Activated gamma-delta T cell treated with Interleukin-2 at 50 U/mL for 16 hours (primary cell): ENCODE data around the gene FUT3.
"Not testable (repeated sequence)": the region's sequence is repeated elsewhere in the genome, so short reads cannot be mapped to it uniquely, and the experiment has no call there.

ENCODE experiments used
- DNase-seq: peaks from one replicate; pipeline ENCODE4 v3.0.0-alpha.2; 2020

The FUT3 gene

DNA sequence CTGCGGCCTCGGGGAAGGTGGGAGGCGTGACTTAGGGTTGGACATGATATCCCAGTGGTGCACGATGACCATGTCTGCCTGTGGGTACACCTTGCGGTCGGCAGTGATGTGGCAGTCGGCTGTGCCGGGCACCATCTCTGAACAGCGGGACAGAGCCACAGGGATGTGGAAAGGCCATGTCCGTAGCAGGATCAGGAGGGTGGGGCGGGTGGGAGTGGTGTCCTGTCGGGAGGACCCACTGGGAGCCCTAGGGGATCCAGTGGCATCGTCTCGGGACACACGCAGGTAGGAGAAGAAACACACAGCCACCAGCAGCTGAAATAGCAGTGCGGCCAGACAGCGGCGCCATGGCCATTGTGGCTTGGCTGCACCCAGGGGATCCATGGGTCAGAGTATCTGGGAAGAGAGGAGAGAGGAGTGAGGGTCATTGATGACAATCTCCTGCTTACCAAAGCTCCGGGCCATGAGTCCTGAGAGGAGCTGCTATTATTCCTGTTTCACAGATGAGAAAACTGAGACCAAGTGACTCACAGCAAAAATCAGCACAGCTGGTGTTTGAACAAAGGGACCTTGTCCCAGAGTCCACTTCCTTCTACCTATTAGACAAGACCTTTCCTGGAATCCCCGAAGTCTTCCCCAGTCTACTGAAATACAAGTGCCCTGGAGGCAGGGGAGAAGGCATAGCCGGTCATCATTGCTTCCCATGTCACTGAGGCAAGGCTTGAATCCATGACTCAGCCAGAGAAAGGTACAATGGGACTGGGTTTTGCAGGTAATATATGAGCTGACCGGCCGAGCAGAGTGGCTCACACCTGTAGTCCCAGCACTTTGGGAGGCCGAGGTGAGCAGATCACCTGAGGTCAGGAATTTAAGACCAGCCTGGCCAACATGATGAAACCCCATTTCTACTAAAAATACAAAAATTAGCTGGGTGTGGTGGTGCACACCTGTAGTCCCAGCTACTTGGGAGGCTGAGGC is 6.5 kb downstream of the FUT3 start:
- DNase-seq = no peak

DNA sequence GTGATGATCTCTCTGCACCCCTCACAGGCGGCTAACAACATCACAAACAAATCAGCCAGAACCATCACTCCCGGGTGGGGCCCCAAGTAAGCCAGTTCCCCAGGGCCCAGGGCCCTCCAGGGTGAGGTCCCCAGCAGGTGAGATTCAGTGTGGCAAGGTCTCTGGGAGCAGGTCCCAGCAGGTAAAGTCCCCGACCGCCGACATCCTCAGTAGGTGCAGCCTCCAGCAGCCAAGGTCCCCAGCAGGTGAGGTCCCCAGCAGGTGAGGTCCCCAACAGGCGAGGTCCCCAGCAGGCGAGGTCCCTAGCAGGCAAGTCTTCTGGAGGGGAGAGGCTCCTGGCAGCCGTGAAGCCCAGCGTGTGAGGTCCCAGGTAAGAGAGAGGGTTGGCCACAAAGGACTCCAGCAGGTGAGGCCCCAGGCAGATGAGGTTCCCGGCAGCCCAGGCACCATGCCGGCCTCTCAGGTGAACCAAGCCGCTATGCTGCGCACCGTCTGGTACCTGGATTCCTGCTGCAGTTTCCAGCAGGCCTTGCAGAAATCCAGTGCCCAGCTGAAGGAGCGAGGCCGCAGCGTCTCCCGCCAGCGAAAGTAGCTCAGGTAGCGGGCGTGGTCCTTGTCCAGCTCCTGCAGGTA is 7.8 kb downstream of the FUT3 start:
- DNase-seq = no peak

DNA sequence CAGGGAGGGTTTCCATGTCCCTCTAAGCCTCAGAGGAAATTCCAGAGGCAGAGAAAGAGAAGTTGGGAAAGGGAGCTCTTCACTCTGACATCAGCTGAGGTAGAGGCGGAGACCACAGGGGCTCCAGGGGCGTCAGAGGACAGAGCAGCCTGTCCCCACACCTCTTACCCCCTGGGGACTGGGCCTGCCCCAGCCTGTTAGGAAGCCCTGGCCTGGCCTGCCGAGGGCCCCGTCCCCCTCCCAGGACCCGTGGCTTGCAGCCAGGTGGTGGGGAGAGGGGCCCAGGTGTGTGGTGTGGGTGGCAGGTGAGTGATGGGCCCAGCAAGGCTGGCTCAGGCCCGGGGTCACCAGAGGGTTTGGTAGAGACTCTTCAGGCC is 9.5 kb downstream of the FUT3 start:
- not testable (repeated sequence) for DNase-seq

DNA sequence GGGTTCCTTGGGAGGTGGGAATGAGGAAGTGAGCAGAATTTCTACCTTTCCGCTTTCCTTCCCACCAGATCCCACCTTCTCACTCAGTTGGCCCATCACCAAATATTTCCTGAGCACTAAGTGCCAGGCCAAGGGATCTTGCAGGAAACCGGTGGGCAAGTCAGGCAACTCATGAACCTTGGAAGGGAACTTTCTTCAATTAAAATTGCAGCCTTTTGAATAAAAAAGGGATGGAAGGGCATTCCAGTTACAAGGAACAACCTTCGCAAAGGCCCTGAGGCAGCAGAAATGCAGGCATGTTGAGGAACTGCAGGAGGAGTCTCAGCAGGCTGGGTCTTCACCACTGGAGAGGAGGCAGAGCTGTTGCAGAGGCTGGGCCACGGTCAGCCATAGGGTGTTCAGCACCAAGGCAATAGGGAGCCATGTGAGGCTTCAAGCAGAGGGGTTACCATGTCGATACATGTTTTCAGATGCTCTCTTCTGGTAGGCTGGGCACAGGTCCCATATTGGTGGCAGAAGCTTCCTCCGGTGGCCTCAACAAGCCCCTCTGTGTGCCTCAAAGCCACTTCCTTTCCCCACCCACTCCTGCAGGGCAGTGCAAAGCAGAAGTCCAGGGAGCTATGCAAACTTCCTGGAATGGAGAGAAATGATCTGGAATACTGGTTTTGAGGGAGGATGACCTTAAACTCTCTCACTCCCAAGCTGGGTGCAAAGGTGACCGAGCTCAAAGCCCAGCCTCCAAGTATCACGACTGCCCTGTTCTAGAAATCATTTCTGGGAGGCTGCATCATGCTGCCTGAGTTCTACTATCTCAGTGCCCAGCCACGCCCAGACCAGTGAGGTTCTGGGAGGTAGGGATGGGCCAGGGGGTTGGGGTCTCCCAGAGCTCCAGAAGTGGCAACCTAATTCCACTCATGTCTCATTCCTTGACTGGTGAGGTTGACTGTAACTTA is 11.9 kb downstream of the FUT3 start, which contains the start of gene FUT6:
FUT6 (minus strand) TSS at position 638 of the 953 bp plus-strand sequence. CDS start 7,135 bp downstream, outside the sequence.
- DNase-seq = no peak

DNA sequence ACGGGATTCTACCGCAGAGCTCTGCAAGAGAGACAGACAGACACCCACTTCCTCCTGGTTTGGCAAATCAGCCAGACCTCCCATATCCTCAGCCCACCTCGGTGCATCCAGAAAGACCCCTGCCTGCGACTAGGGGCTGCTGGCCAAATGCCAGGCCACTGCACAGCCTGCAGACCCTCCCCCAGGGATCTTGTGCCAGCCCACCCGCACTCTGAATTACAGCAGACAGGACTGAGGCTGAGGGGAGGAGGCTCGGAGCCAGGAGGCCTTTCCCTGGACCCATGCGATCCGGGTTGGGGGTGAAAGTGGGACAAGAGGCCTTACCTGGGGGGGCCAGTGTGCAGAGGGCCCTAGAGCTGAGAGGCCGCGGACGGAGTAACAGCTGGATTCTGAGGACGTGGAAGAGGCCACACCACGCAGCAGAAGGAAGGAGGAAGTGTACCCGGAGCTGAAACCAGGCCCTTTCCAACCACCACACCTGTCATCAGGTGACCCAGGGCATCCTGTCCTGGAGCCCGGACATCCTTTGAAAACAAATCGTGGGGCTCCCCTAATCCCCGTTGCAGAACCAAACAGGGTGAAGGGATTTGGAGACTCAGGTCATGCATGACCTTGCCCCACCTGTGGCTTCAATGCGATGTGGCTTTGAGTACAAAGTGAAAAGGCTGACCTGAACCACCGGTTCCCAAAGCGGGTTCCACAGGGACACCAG is 12.7 kb downstream of the FUT3 start:
- no peak for DNase-seq

DNA sequence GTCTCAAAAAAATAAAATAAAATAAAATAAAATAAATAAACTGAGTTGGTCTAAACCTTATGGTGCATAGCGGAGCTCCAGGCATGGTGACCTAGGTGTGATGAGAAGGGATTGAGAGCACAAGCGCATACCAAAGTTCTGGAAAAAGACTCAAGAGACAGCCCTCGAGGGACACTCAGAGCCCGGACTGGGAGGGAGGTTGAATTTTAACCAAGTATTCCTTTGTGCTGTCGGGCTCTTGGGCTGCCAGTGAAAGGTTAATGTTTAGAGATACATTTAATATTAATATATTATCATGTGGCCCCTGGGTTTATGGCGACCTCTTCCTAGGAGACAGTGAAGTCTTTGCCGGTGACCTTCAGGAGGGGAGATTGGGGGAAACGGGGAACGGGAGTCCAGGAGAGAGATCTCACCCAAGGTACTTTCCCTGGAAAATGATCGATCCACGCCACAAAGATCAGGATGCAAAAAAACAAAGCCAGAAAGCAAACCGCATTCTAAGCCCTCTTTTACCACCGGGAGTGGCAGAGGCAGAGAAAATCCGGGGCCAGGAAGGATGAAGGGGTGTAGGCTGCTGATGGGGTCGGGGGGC is 13.4 kb downstream of the FUT3 start:
- no peak for DNase-seq

DNA sequence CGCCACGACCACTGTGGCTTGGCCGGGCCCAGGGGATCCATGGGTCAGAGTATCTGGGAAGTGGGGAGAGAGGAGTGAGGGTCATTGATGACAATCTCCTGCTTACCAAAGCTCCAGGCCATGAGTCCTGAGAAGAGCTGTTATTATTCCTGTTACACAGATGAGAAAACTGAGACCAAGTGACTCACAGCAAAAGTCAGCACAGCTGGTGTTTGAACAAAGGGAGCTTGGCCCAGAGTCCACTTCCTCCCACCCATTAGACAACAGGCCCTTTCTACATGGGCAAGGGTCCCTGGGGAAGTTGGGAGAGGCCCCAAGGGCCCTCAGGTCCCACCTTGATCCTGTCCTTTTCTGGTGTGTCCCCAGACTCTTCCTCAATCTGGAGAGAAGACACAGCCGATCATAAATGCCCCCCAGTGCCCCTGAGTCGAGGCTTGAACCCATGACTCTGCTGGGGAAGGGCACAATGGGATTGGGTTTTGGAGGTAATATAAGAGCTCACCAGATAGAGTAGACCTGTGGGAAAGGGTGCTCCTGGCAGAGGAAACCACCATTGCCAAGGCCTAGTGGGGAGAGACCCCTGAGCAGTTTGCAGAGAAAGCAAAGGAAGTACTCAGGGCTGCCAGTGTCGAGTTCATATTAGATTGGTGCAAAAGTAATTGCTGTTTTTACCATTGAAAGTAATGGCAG is 18.6 kb downstream of the FUT3 start:
- DNase-seq = no peak

DNA sequence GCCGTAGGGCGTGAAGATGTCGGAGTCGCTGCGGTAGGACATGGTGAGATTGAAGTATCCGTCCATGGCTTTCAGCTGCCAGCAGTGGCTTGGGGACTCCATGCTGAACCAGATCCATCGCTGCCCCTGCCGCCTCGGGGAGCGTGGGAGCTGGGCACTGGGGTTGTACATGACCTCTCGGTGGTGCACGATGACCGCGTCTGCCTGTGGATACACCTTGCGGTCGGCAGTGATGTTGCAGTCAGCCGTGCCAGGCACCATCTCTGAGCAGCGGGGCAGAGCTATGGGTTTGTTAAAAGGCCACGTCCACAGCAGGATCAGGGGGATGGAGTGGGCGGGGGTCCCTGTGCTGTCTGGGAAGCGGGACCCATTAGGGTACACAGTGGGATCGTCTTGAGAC is 19.2 kb downstream of the FUT3 start:
- DNase-seq = no peak

DNA sequence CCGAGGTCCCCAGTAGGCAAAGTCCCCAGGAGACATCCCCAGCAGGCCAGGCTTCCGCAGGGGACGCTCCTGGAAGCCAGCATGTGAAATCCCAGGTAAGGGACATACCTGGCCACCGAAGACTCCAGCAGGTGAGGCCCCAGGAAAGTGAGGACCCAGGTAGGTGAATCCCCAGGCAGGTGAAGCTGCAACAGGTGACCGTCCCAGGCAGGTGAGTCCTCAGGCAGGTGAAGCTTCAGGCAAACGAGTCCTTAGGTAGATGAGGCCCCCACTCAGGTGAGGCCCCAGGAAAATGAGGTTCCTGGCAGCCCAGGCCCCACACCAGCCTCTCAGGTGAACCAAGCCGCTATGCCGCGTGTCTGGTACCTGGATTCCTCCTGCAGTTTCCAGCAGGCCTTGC is 20.1 kb downstream of the FUT3 start:
- DNase-seq = no peak

DNA sequence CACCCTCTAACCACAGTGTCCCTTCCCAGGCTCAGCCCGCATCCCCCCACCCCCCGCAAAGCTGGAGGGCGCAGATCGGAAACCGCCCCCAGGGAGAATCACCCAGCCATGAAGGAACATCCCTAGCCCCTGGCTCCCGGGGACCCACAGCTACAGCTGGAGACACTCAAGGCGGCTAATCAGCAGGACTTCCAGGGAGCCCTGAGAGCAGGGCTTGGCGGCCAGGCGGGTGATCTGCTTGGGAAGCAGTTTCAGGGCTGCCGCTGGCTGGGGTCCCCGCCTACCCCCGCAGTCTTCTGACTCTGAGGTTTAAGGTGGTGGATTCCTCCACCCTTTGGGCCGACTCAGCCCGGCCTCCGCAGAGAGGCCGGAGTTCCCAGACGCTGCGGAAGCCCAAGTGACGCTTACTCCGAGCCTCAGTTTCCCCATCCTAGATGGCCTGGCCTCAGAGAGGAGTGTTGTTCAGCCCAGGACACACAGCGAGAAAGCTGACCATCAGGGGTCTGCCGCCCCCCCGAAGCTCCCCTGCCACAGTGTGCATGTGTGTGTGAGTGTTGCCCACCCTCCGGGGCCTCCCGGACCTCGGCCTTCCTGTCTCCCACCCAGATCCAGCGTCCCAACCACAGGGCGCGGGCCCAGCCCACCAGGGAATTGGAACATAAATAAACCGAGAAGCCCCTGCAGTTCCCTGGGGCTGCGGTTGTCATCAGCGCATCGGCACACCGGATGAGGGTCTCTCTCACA is 21.5 kb downstream of the FUT3 start:
- no peak for DNase-seq

DNA sequence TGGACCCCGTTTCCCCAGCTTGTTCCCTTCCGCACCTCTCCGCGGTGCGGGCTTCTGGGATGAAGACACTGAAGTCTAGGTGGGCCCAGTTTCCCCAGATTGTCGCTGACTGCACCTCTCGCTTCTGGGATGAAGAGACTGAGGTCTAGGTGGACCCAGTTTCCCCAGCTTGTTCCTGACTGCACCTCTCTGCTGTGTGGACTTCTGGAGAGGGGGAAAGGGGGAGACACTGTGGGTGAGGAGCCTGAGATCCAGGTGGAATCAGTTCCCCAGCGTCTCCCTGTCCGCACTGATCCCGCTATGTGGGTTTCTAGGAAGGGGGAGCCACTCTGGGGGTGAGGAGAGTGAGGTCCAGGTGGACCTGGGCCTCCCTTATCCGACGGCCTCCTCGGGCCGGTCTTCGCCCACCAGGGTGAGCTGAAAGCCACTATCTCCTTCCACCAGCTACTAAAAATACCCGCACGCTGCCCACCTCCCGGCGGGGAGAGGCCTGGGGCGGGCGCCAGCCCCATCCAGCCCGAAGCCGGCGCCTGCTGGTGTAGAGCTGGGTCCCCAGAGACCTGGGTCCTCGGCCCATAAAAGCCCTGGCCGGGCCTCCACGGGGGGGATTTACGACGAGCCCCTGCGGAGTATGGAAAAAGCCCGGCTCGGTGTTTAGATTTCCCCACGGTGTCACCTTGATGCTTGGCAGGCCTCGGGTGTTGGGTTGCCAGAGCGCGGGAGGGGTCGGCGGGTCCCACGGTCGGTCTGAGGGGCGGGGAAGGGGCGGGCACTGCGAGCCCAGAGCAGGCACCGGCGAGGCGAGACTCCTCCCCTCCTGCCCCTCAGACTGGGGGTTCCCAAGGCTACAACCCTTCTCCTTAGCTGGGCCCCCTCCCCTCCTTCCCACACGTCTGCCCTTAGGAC is 22.3 kb downstream of the FUT3 start:
- DNase-seq = peak; percentile 24

DNA sequence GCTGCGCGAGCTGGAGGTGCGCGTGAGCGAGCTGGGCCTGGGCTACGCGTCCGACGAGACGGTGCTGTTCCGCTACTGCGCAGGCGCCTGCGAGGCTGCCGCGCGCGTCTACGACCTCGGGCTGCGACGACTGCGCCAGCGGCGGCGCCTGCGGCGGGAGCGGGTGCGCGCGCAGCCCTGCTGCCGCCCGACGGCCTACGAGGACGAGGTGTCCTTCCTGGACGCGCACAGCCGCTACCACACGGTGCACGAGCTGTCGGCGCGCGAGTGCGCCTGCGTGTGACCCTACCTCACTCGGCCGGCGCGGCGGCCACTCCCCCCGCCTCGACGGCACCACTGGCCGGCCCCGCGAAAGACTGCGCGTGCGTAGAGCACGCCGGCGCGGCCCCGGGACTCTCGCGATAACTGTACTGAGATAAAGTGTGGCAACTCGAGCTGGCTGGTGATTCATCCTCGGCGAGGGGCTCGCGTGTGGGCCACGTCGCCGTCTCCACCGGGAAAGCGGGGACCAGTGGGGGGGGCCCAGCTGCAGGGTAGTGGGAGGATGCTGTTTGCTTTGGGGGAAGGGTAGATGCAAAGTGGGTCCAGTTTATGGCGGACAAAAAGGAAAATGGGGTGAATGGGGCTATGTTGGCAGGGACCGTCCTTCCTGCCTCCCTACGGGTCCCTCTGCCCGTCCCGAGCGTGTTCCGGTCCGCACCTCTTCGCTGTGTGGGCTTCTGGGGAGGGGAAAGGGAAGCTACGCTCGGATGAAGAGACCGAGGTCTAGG is 23.2 kb downstream of the FUT3 start:
- peak; percentile 95 for DNase-seq

DNA sequence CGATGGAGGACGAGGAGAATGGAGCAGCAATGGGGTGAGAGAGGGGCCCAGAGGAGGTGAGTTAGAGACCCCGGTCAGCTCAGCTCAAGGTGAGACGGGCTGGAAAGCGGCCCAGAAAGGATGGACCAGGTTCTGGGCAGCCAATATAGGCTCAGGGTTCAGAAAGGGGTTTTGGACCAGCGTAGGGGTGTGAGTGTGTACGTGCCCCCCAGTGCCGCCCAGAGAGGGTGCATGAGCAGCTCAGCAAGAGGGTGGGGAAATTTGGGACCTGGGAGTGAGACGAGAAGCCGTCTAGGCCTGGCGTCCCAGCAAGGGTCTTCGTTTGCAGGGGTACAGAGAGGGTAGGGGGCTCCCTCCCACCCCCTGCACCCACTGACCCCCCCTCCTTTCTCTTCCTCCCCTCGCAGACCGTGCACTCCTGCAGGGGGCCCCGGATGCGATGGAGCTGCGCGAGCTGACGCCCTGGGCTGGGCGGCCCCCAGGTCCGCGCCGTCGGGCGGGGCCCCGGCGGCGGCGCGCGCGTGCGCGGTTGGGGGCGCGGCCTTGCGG is 23.8 kb downstream of the FUT3 start:
- DNase-seq = no peak

DNA sequence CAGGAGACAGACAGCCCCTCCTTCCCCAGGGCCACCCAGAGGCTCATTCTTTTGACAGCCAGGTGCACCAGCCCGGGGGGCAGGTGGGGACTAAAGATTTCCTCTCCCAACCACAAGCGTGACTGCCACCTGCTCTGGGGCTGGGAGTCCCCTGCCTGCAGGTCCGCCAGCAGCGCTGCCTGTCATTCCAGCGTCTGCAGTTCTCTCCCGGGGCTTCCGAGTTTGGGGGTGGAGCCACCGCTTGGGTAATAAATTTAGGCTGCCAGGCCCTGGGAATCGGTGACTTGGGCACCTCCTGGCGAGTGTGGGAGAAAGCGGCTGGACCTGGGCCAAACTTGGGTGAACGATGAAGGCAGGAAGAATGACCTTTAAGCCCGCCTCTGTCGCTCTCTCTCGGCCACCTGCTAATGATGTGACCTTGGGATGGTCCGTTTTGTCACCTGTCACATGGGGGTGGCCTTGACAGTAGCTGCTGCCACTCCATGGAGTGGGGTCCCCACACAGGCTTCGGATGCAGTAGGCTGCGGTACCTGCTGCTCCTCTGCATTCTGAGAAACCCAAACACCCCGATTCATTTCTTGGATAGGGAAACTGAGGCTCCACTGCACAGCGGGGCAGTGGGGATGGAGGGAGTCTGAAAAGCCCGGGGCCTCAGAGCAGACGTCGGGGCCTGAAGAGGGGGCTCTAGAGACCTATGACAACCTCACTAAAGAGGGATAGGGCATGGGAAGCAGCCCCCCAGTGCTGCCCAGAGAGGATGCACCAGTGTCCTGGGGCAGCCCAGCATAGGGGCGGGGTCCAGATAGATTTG is 24.5 kb downstream of the FUT3 start:
- no peak for DNase-seq

DNA sequence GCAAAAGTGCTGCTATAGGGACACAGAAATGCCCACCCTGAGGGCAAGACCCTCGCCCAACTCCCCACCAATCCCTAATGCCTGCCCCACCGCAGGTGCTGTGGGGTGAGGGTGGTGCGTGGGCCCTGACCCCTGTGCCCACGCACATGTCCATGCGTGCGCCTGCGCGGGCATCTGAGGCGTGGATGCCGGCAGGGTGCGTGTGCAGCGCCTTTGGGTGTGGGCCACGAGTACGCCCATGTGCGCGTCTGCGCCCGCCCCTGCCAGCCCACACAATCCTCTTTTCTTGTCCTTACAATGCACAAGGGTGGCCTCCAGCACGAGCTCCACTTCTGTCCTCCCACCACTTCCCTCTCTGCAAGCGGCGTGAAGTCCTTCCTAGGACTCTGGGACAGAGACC is 26.1 kb downstream of the FUT3 start:
- DNase-seq = no peak

DNA sequence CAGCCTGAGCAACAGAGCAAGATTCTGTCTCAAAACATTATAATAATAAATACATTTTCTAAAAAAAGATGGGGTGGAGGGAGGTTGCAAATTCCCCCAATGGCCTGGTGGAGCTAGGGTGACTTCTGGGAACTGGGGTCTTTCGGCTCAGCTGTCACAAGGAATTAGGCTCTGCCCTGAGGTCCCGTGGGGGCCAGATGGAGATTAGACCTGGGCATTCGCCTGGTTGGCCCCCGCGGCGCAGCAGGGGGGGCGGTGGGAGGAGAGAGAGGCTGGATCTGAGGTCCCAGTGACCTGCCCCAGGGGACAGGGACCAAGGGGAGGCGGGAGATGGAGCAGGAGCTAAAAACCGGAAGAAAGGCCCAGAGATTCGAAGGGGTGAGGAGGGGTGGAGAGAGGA is 26.5 kb downstream of the FUT3 start:
- DNase-seq = no peak

DNA sequence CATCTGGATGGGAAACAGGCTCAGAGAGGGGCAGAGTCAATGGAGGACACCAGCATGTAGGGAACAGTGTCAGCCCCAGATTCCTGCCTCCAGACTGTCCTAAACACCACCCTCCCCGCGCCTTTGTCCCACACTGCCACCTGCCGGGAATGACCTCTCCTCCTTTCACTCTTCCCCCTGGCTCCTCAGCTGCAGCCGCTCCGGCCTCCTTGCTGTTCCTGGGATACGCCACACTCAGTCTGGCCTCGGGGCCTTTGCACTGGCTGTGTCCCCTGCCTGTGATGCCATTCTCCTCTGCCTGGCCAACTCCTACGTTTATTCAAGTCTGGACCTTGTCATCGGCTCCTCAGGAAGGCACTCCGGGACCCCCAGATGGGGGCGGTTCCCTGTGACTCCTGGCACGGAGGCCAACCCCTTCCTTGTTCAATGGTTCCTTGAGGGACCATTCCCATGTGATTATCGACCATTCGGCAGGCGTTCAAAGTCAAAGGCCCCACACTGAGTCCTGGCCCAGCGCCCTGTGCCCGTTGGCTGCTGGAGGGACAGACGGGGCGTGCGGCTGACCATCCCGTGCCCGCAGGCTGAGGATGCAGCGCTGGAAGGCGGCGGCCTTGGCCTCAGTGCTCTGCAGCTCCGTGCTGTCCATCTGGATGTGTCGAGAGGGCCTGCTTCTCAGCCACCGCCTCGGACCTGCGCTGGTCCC is 27.5 kb downstream of the FUT3 start:
- DNase-seq = no peak
